ENCODE results near the gene DPT.

Gene DPT

DNA sequence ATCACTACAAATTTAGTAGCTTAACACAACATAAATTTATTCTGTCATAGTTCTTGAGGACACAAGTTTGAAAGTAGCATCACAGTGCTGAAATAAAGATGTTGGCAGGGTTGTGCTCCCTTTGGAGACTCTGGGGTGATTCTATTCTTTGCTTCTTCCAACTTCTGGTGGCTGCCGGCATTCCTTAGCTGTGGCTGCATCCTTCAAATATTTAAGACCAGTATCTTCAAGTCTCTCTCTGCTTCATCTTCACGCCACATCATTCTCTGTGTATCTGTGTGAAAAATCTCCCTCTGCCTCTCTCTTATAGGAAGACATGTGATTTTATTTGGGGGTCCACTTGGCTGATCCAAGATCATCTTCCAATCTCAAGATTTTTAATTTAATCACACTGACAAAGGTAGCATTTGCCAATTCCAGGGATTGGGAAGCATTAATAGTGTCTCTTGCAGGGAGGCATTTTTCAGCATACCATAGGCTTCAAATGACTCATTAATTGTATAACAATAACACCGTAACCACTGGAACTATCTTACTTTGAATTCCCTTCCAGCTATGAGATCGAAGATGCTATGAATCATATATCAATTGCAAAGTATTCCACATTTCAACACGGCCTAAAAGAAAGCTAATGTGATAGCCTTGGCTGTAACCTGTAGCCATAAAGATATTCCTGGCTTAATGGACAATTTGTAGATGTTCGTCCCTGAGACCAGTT is 74.6 kb downstream of the DPT start:
- DNase-seq: no peak

DNA sequence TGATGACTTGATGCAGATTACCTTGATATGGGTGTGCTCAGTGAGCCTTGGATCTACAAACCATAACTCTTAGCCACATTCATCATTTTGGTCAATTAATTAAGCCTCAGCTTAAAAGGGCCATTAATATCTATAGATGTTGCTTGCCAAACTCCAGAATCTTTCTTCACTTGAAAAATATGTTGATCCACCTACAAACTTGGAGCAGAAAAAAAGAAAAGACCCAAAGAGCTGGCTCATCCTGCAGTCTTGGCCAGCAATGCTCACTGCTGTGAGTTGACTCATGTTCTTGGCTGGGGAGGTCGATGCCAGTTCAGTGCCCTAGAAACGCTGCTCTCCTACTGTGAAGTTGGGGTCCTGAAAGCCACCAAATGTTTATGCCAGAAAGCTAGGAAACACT is 75.4 kb downstream of the DPT start:
- no peak for DNase-seq

DNA sequence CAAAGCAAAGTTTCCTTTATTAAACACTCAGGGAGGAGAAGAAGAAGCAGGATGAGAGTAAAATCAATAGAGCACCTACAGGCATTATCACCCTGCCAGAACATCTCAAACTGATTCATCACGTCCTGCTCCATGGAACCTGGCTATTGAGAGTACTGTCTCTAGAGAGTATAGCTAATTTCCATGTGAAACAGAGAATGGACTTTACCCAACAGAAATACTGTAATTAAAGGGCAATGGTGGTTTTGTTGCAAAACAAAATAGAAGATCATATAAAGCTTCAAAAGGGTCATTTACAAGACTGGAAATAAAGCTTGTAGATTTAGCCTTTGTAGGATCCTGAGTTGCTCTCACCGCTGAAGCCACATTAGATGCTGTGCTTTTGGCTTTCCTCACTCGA is 83.3 kb downstream of the DPT start:
- DNase-seq: no peak

All from stimulated activated CD4-positive, alpha-beta T cell treated with anti-CD3 and anti-CD28 coated beads, Interleukin-1b, Interleukin-23, amount 100 ng/mL, for 48 hours (primary cell).